IgD-negative memory B cell (primary cell): ENCODE results near the gene TUBA4B. TPM values are rescaled to one million over a fixed set of nuclear protein-coding genes. Genes with fewer than 3 reads are reported as not detected.

Experiments
- H3K27ac Mint-ChIP-seq, 3 donors: one replicate each; pipeline ENCODE4 v1.8.0; 2020 to 2022; ENCODE audit warnings: mild to moderate bottlenecking in 3 of 3, mixed read lengths in 3 of 3, moderate library complexity in 1 of 3
- H3K27me3 Mint-ChIP-seq: one replicate; pipeline ENCODE4 v1.8.0; 2021; ENCODE audit warnings: mixed read lengths
- H3K36me3 Mint-ChIP-seq: one replicate; pipeline ENCODE4 v1.8.0; 2020; ENCODE audit warnings: mild to moderate bottlenecking, mixed read lengths
- H3K4me1 Mint-ChIP-seq, 3 donors: one replicate each; pipeline ENCODE4 v1.8.0; 2020 to 2022; ENCODE audit warnings: mixed read lengths in 3 of 3, mild to moderate bottlenecking in 1 of 3
- H3K4me3 Mint-ChIP-seq, 4 donors: one replicate each; pipeline ENCODE4 v1.8.0; 2020 to 2022; ENCODE audit warnings: mild to moderate bottlenecking in 4 of 4, mixed read lengths in 4 of 4, moderate library complexity in 3 of 4
- H3K9me3 Mint-ChIP-seq, 3 donors: one replicate each; pipeline ENCODE4 v1.8.0; 2020 to 2021; ENCODE audit warnings: mixed read lengths in 3 of 3, mild to moderate bottlenecking in 1 of 3
- polyA plus RNA-seq: library from polyadenylated mRNA; unstranded; fragments of 300-500 nt; fragmentation: Illumina TruSeq; gene quantifications from one replicate; pipeline ENCODE4 v1.2.3, GENCODE V29; 2021

Gene TUBA4B
- not detected for polyA plus RNA-seq

GRCh38 chr2:219252900-219253752, at the start of gene TUBA4B:
TUBA4B (plus strand) TSS chr2:219253243; CDS start chr2:219253408, 165 bp downstream.
- peaks cover 6% of the 10 kb centered on the region for H3K36me3 Mint-ChIP-seq
- H3K27me3 Mint-ChIP-seq, result no peaks in the 10 kb centered on the region
- no peaks in the 10 kb centered on the region for H3K9me3 Mint-ChIP-seq
- H3K27ac Mint-ChIP-seq, result peak within 1 kb of the TSS; percentile 88 to 99 (median 88)
- peak within 1 kb of the TSS; percentile 84 to 97 (median 95) for H3K4me3 Mint-ChIP-seq
- peaks cover 33 to 50% (median 43%) of the 10 kb centered on the region in 3 donors for H3K4me1 Mint-ChIP-seq

DNA sequence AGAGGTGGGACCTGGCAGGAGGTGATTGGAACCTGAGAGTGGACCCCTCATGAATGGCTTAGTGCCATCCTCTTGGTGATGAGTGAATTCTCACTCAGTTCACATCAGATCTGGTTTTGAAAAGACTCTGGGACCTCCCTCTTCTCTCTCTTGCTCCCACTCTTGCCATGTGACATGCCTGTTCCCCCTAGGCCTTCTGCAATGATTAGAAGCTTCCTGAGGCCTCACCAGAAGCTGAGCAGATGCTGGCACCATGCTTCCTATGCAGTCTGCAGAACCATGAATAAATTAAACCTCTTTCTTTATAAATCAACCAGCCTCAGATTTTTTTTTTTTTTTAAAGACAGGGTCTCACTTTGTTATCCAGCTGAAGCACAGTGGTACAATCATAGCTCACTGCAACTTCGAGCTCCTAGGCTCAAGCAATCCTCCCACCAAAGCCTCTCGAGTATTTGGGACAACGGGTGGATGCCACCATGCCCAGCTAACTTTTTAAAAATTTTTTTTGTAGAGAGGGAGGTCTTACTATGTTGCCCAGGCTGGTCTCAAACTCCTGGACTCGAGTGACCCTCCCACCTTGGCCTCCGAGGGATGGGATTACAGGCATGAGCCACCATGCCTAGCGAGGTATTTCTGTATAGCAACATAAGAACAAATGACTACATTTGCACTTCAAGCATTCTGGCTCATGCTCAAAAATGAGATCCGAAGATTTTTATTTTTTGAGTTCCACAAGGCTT, 48.4 kb upstream of the TUBA4B start:
- Mint-ChIP-seq H3K9me3 (no peaks in the 10 kb centered on the region), H3K4me3 (peak overlapping the region in 2 of 4 donors; percentile 60 to 83), H3K27me3 (no peaks in the 10 kb centered on the region), H3K4me1 (peaks cover 1 to 11% (median 10%) of the 10 kb centered on the region in 3 donors), H3K27ac (peak overlapping the region in 1 of 3 donors; percentile 27), H3K36me3 (no peaks in the 10 kb centered on the region)

DNA sequence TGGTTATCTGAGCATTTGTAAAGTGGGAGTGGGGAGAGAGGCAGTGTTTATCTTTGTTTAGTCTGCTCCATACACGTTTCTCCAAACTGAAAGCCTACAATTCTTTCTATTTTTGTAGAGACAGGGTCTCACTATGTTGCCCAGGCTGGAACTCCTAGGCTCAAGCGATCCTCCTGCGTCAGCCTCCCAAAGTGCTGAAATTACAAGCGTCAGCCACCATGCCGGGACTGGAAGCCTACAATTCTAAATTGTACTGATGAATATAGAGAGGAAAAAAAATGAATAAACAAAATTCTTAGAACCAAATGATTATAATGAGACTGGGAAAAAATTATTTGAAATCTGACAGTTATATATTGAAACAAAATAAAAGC, 47.9 kb upstream of the TUBA4B start:
- Mint-ChIP-seq H3K4me1 (peaks cover 1 to 11% (median 10%) of the 10 kb centered on the region in 3 donors), H3K9me3 (no peaks in the 10 kb centered on the region), H3K27ac (peak overlapping the region in 1 of 3 donors; percentile 27), H3K4me3 (peak overlapping the region in 2 of 4 donors; percentile 60 to 83), H3K36me3 (no peaks in the 10 kb centered on the region), H3K27me3 (no peaks in the 10 kb centered on the region)

- Mint-ChIP-seq H3K4me3 (peak overlapping the region; percentile 83 to 96 (median 94)), H3K9me3 (no peaks in the 10 kb centered on the region), H3K4me1 (peaks cover 1 to 11% (median 11%) of the 10 kb centered on the region in 3 donors), H3K36me3 (no peaks in the 10 kb centered on the region), H3K27me3 (no peaks in the 10 kb centered on the region), H3K27ac (peak overlapping the region; percentile 76 to 98 (median 95))
Measured at GRCh38 chr2:219205981-219206327, 47.1 kb upstream of the TUBA4B start.

GRCh38 chr2:219206328-219207133, 46.5 kb upstream of the TUBA4B start, which contains the start of gene ZFAND2B:
ZFAND2B (plus strand) TSS chr2:219206782; CDS start chr2:219206988, 206 bp downstream.
- Mint-ChIP-seq H3K4me1 (peaks cover 7 to 15% (median 11%) of the 10 kb centered on the region in 3 donors), H3K4me3 (peak within 1 kb of the TSS; percentile 83 to 96 (median 94)), H3K27me3 (no peaks in the 10 kb centered on the region), H3K27ac (peak within 1 kb of the TSS; percentile 76 to 98 (median 95)), H3K36me3 (no peaks in the 10 kb centered on the region), H3K9me3 (no peaks in the 10 kb centered on the region)

DNA sequence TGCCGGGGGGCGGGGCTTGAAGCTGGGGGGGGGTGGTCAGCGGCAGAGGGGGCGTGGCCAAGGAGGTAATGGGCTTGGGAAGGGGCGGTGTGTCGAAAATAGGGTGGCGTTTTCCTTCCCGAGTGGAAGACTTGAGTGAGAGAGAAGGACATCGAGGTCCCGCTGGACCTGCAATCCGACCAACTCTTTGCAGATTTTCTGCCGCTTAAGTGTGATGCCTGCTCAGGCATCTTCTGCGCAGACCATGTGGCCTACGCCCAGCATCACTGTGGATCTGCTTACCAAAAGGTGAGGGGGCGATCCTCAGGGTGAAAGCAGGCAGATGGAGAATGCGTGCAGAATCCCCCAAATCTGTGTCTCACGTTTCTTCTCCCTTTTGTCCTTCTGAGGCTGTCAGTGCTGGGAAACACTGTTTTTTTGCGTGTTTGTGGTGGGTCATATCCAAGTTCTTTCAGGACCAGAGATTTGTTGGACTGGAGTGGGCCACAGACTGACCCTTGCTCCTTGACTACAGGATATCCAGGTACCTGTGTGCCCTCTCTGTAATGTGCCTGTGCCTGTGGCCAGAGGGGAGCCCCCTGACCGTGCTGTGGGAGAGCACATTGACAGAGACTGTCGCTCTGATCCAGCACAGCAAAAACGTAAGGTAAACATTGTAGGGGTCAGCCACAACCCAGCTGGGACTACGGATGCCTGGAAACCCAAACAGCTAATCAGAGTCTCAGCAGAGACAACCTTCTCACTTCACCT, 45.7 kb upstream of the TUBA4B start:
- H3K4me1 Mint-ChIP-seq, result peaks cover 11 to 15% (median 11%) of the 10 kb centered on the region in 3 donors
- no peaks in the 10 kb centered on the region for H3K9me3 Mint-ChIP-seq
- no peaks in the 10 kb centered on the region for H3K27me3 Mint-ChIP-seq
- H3K36me3 Mint-ChIP-seq, result no peaks in the 10 kb centered on the region
- peak overlapping the region in 2 of 3 donors; percentile 76 to 89 for H3K27ac Mint-ChIP-seq
- H3K4me3 Mint-ChIP-seq, result peak overlapping the region; percentile 83 to 96 (median 94)

DNA sequence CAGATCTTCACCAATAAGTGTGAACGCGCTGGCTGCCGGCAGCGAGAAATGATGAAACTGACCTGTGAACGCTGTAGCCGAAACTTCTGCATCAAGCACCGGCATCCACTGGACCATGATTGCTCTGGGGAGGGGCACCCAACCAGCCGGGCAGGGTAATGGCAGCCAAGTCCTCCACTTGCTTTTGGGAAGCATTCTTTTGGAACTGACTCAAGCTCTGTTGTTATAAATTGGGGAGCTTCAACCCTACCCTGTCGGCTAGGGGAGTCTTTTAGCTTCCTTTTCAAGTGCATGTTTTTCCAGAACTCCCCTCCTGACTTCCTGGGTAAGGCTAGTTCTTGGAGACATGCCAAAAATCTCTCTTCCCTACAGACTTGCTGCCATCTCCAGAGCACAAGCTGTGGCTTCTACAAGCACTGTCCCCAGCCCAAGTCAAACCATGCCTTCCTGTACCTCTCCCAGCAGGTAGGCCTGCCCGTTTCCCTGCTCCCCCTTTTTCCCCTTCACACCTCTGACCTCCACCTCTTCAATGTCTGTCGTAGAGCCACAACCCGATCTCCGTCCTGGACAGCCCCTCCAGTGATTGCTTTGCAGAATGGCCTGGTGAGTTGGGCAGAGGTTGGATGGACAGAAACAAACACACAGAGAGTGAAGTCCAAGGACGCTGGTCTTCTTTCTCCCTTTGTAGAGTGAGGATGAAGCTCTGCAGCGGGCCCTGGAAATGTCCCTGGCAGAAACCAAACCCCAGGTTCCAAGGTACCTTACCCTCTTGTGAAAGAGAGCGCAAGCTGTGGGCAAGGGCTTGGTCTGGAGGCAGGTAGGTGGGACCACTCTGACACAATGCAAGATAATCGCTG, 44.9 kb upstream of the TUBA4B start:
- peaks cover 11 to 15% (median 11%) of the 10 kb centered on the region in 3 donors for H3K4me1 Mint-ChIP-seq
- peak overlapping the region; percentile 63 to 95 (median 82) for H3K4me3 Mint-ChIP-seq
- H3K27me3 Mint-ChIP-seq, result no peaks in the 10 kb centered on the region
- no peaks in the 10 kb centered on the region for H3K9me3 Mint-ChIP-seq
- no peaks in the 10 kb centered on the region for H3K36me3 Mint-ChIP-seq
- H3K27ac Mint-ChIP-seq, result peak overlapping the region; percentile 39 to 76 (median 67)

DNA sequence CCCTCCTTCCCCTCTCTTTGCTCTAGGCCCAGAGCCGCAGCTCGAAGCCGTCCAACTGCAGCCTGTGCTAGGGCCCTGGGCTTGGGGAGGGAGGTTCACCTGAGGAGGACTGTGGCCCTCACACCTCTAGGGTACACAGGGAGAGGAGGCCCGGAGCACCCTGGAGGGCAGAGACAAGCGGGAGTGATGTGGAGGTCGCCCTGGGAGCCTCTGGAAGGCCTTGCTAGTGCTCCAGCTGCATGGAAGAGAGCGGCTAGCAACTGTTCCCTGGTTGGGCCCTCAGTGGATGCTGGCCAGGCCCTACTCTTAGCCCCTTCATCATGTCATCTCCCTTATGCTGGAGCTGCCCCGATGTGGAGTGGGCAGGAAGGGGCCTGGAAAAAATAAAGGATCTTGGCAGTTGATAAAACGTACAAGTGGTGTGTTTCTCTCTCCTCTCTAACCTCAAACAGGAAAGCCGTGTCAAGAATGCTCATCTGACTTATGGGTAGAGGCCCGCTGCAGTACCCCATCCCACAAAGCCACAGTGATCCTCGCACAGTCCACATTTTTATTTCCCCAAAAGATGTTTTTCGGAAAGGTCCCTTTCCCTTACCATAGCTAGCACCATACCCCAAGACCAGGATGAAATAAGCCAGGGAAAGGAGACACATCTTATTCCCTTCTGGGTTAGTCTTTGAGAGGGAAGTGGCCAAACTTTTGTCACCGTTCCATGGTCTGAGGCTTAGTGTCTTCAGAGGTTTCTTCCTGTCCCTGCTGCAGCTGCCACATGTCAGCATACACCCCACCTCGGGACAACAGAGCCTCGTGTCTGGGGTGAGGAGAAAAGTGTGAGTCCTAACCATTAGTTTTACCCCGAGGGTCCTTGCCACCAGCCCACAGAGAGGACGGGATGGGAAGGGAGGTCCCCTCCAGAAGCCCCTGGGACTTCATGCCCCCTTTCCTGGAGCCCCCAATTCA, 43.5 kb upstream of the TUBA4B start:
- peak overlapping the region in 1 of 4 donors; percentile 83 for H3K4me3 Mint-ChIP-seq
- H3K27me3 Mint-ChIP-seq, result no peaks in the 10 kb centered on the region
- no peaks in the 10 kb centered on the region for H3K9me3 Mint-ChIP-seq
- H3K36me3 Mint-ChIP-seq, result no peaks in the 10 kb centered on the region
- H3K27ac Mint-ChIP-seq, result peak overlapping the region in 2 of 3 donors; percentile 76 to 96
- peaks cover 11 to 15% (median 11%) of the 10 kb centered on the region in 3 donors for H3K4me1 Mint-ChIP-seq

GRCh38 chr2:219210196-219210885, 42.7 kb upstream of the TUBA4B start:
- Mint-ChIP-seq H3K9me3 (no peaks in the 10 kb centered on the region), H3K36me3 (no peaks in the 10 kb centered on the region), H3K4me1 (peaks cover 11 to 15% (median 11%) of the 10 kb centered on the region in 3 donors), H3K27me3 (no peaks in the 10 kb centered on the region), H3K27ac (peak overlapping the region in 2 of 3 donors; percentile 80 to 96), H3K4me3 (peak overlapping the region in 1 of 4 donors; percentile 83)

- peak overlapping the region in 2 of 3 donors; percentile 92 to 96 for H3K27ac Mint-ChIP-seq
Measured at GRCh38 chr2:219210886-219211362, 42.1 kb upstream of the TUBA4B start.

GRCh38 chr2:219213026-219213415, 40.0 kb upstream of the TUBA4B start:
- no peaks in the 10 kb centered on the region for H3K27me3 Mint-ChIP-seq
- H3K4me3 Mint-ChIP-seq, result peak overlapping the region in 1 of 4 donors; percentile 20
- no peaks in the 10 kb centered on the region for H3K9me3 Mint-ChIP-seq
- peaks cover 6 to 19% (median 17%) of the 10 kb centered on the region in 3 donors for H3K4me1 Mint-ChIP-seq
- H3K36me3 Mint-ChIP-seq, result no peaks in the 10 kb centered on the region
- peak overlapping the region in 2 of 3 donors; percentile 11 to 75 for H3K27ac Mint-ChIP-seq

More at GRCh38 chr2:219210886-219211362, 42.1 kb upstream of the TUBA4B start:
- no peaks in the 10 kb centered on the region for H3K9me3 Mint-ChIP-seq
- peak overlapping the region in 1 of 4 donors; percentile 83 for H3K4me3 Mint-ChIP-seq
- no peaks in the 10 kb centered on the region for H3K27me3 Mint-ChIP-seq
- peaks cover 10 to 15% (median 11%) of the 10 kb centered on the region in 3 donors for H3K4me1 Mint-ChIP-seq
- no peaks in the 10 kb centered on the region for H3K36me3 Mint-ChIP-seq
